Kidney glomerular epithelial cell (primary cell): Measurements from ENCODE around the gene LGALS9C.
"Not testable (repeated sequence)": the region's sequence is repeated elsewhere in the genome, so short reads cannot be mapped to it uniquely, and the experiment has no call there.

Source experiments
- DNase-seq: peaks from one replicate; lab custom pipeline; 2025; lab: John Stamatoyannopoulos, UW

LGALS9C gene

GRCh38 chr17:18476508-18477308, at the start of gene LGALS9C:
Gene LGALS9C (plus strand): TSS chr17:18476789. CDS start chr17:18476855, 66 bp downstream.
- DNase-seq = not testable (repeated sequence)

DNA sequence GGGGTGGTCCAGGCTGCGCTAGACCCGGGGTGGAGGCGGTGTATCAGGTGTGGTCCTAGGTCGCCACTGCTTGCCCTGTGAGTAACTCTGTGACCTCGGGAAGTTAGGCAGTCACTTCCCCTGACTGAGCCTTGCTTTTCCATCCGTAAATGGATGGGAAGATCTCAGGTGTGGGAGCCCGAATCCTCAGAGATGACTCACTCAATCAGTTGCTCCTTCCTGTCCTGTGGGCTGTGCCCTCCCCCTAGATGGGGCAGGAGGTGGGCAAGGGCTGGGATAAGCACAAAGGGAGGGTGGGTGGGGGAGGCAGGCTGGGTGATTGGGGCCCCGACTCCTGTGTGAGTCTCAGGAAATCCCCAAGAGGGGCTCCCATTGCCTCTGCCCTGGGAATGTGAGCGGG, 44.4 kb upstream of the LGALS9C start:
- not testable (repeated sequence) for DNase-seq

- not testable (repeated sequence) for DNase-seq
These were observed 37.1 kb upstream of the LGALS9C start for GRCh38 chr17:18439465-18439870.

DNA sequence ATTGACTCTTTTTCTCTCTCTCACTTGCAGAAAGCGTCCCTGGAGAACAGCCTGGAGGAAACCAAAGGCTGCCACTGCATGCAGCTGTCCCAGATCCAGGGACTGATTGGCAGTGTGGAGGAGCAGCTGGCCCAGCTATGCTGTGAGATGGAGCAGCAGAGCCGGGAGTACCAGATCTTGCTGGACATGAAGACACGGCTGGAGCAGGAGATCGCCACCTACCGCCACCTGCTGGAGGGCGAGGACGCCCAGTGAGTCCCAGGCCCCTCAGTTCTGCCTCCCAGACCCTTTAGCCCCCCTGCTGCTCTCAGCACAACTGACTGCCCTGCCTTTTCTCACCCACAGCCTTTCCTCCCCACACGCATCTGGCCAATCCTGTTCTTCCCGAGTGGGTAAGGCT, 34.5 kb upstream of the LGALS9C start:
- not testable (repeated sequence) for DNase-seq

GRCh38 chr17:18442532-18442931, 34.1 kb upstream of the LGALS9C start:
- DNase-seq = not testable (repeated sequence)

DNA sequence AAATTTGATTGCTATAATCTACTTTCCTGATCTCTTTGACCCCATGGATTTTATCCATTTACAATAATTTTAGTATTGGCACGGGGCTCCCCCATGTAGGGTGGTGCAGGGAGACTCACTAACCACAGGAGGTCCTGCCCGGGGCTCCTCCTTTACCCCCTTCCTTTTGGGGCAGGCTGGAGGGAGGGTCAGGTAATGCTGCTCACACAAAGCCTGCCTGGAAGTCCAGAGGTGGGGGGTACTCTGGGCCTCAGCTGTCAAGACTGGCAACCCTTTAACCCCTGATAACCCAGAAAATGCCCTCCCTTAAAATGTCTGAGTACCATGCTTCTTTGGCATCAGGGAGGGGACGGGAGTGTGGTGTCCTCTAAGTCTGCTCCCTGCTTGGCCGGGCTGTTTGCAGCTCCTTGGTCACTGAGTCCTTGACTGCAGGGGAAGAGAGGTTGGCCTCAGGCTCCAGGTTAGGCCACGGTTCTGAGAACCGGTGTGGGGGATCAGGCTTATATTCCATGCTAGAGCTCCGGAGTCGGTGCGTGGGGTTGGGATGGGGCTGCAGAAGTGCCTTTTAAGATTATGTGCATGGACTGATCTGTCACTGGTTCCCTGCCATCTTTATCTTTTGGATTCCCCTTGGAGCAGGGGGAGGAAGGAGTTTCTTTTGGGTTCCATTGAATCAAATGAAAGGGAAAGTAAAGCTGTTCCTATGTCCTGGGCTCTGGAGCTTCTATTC, 28.9 kb upstream of the LGALS9C start:
- not testable (repeated sequence) for DNase-seq

GRCh38 chr17:18448311-18448710, 28.3 kb upstream of the LGALS9C start:
- DNase-seq = not testable (repeated sequence)

GRCh38 chr17:18449833-18450232, 26.8 kb upstream of the LGALS9C start:
- not testable (repeated sequence) for DNase-seq

GRCh38 chr17:18450998-18451397, 25.6 kb upstream of the LGALS9C start:
- not testable (repeated sequence) for DNase-seq

DNA sequence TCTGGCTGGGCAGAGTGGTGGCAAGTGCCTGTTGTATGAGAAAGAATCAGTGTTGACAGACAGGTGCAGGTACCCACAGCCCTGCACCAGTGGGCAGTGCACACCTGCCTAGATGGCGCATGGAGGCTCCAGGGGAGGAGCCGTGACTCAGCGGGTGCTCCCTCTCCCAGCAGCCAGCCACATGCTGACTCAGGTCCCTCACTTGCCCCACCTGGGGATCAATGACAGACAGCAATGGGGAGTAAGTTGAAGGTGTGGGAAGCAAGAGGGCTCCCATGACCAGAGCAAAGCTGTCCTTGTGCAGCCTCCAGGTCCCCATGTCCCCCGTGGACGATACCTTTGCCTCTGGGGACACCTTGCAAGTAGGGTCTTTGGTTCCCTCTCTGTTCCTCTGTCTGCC, 24.6 kb upstream of the LGALS9C start:
- not testable (repeated sequence) for DNase-seq

DNA sequence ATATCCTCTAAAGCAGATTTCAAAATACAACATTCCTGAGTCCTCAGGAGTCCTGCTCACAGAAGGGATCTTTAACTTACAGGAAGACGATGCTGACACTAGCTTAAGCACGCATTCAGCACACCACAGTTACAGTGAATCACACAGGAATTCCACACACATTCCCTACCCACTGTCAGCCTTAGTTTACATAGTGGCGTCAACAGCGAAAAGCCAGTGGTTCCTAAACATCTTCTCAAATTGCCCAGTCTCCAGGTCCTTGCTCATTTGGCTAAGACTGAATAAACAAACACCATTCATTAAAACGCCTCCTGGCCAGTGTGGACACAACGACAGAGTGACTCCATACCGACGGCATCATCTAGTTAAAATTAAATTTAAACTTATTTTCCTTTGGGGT, 17.6 kb upstream of the LGALS9C start:
- DNase-seq = not testable (repeated sequence)

DNA sequence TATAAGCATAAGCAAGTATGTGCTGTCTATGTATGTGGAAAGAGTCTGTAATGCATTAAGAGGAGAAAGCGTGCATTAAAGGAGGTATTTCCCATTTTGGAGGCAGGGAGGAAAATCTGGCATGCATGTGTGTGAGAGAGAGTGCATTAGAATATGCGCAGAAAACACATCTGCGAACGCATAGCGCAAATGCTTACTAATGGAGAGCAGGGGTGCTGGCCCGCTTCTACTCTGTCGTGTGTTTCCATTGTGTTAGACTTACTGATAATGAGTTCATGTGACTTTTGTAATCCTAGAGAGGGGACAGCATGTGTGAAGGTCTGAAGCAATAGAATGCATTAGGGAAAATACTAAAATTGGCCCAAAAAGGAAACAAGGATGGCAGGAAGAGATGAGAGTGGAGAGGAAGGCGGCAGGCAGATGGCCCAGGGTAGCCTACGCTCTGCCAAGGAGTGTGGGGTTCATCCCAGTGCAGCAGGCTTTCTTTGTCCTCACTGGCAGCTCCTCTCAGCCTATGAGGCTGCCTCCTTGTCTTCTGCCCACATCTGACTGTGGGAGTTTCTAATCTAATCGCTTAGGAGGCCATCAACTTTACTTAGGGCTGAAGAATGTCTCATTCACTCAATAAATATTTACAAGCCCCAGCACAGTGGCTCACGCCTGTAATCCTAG, 12.6 kb upstream of the LGALS9C start:
- not testable (repeated sequence) for DNase-seq

DNA sequence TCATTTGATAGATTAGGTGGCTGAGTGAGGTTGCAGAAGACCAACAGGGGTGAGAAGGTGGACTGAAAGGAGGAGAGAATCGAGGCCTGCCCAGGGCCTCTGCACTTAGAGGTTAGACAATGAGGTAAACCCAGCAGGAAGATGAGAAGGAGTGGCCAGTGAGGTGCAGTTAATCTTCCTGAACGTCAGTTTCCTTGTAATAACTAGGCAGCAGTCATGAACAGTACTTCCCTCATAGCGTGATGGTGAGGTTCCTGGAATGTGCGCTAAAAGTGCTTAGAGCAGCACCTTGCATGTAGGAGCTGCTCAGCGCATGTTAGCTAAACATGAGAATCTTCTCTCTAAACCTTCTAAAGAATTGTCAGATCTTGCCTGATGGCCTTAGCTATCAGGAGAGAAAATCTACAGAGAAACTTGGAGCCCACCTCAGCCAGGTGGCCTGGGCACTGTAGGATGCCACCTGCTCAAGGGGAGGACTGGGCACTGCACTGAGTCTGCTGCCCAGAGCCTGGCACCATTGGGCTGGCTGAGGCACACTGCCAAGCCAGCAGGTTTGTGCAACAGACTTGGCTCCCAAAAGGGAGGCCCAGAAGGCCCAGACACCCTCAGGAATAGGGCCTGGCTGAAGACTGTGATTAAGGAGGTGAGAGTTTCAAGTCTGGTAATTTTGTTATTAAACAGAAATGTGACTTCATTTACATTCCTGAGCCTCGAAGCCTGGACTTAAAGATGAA, 10.2 kb upstream of the LGALS9C start:
- not testable (repeated sequence) for DNase-seq

DNA sequence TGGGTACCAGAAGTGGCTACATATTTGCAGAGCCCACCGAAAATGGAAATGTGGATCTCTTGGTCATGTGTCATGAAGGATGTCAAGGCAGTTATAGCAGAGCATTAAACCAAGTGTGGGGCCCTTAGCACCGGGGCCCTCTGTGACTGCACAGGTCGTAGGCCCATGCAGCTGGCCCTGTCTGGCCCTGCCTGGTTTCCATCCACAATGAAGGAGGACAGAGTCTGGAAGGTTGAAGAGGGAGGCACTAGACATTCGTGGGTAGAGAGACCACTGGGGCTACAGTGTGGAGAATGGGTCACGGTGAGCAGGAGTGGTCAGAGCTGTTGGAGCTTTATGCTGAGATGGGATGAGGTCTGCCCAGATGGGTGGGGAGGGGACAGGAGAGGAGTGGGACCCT, 9.6 kb upstream of the LGALS9C start:
- DNase-seq = not testable (repeated sequence)

DNA sequence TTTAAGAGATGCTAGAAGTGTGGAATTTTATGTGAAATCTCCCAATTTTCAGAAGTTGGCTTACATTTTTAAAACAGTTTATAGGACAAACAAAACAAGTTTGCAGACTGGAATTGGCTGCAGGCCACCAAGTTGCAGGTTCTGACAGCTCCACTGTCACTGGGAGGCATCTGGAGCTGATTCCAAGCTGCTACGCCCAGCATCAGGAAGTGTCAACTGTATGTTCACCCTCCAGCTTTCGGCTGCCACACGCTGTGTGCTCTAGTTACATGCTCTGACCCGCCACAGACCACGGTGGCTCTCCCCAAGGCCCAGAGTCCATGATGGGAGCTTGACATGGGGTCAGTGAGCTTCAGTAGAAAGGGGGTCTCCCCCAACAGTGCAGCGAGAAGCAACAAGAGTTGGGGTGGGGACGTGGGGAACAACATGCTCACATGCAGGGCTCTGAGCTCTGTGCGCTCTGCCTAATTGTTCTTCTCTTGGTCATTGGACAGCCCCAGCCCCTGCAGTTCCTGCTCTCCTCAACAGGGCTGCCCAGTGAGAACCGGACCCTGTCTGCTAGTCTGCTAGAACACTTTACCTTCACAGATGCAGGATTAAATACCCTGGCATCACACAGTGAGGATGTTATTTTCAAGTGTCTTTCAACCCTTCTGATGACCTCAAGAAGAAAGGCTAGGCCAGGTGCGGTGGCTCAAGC, 8.0 kb upstream of the LGALS9C start:
- DNase-seq = not testable (repeated sequence)

GRCh38 chr17:18469837-18470236, 6.8 kb upstream of the LGALS9C start:
- DNase-seq = not testable (repeated sequence)

- DNase-seq = not testable (repeated sequence)
These were observed 6.2 kb upstream of the LGALS9C start for GRCh38 chr17:18470345-18470930.

DNA sequence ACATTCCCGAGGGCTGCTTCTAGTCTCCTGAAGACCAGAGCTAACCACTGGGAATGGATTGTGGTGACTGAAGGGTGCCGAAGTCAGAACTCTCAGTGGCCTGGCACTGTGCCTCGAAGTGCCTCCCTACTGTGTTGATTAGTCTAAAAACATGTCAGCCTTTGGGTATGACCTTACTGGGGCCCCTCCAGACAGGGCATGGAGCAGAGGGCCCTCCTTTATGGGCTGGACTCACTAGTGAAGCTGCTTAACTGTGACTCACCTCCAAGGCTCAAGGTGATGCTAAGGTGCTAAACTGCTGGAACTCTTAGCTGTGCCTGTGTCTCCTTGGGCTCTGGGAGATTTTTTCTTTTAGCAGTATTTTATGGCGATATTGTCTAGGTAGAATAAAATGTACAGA, 2.6 kb upstream of the LGALS9C start:
- not testable (repeated sequence) for DNase-seq

DNA sequence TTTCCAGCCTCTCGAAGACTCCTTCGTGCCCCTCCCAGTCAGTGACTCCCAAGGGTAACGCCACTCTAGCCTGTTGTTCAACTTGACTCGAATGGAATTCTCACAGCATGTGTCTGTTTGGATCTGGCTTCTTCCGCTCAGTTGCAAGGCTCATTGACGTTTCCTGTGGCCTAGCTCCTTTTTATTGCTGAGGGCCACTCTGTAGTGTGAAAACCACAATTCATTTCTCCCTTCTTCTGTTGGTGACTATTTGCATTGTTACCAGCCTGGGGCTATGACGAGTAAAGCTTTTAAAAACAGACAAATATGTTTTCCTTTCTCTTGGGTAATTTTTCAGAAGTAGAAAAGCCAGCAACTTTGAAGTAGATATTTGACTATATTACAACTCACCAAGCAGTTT, 1.8 kb upstream of the LGALS9C start:
- DNase-seq = not testable (repeated sequence)

DNA sequence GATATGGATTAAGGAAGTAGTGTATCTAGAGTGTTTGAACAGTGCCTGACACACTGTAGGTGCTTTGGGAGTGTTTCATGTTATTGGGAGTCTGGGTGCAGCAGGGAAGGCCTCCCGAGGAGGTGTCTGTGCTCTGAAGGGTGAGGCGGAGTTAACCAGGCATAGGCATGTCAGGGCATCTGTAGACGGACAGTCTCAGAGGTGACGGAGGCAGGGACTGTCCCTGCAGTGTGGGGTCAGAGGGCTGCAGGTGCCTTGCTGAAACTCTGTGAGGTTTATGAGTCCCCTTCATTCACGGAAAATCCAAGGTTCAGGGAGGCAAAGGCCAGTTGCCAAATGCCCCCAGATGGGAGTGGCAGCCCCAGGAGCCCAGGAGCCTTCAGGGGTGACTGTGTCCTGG, 778 bp downstream of the LGALS9C start:
- not testable (repeated sequence) for DNase-seq

GRCh38 chr17:18478362-18478761, 1.8 kb downstream of the LGALS9C start:
- DNase-seq = not testable (repeated sequence)
